ENCODE data around the gene DHRS13. TPM values are rescaled to one million over a fixed set of nuclear protein-coding genes. Genes with fewer than 3 reads are reported as not detected.
"Not testable (repeated sequence)": the region's sequence is repeated elsewhere in the genome, so short reads cannot be mapped to it uniquely, and the experiment has no call there.

Gene DHRS13
- total and polyA plus RNA-seq, 7 donors, result 2.1 to 15.0 (median 3.9) TPM

DNA sequence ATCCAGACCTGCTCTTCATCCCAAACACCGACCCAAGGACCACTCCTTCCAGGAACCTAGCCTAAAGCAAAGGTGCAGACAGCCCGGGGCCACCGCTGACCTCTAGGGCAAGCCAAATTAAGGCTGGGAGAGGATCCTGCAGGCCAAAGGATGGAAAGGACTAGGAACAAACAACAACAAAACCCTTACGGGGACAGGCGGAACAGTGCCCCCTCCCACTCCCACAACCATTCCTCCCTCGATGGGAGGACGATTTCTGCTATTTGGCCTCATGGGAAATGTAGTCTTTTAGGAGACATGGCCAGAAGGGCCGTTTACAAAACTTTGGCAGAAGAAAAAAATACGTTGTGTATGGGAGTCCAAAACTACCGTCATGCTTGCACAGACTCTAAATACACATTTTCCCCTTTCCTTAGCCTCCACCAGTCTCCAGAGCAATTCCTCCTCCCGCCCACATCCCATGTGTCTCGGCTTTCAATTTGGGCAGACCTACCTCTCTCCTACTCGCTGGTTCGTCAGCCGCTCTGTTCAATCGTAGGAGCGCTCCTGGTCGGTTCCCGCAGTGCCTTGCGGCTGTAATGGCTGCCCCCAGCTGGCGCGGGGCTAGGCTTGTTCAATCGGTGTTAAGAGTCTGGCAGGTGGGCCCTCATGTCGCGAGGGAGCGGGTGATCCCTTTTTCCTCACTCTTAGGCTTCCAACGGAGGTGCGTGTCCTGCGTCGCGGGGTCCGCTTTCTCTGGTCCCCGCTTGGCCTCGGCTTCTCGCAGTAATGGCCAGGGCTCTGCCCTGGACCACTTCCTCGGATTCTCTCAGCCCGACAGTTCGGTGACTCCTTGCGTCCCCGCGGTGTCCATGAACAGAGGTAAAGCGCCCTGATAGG, 48.2 kb downstream of the DHRS13 start, which contains the start of gene ERAL1:
Gene ERAL1 (plus strand): TSS at position 560 of the 879 bp plus-strand sequence. CDS start 19 bp downstream, at position 579.
- Histone ChIP-seq H3K9me3 (no peaks in the 10 kb centered on the region), H3K4me1 (peaks cover 0 to 14% (median 10%) of the 10 kb centered on the region in 4 donors), H3K27me3 (no peaks in the 10 kb centered on the region), H3K27ac (peak within 1 kb of the TSS; percentile 64 to 82 (median 82)), H3K36me3 (peaks cover 0 to 35% (median 17%) of the 10 kb centered on the region in 4 donors), H3K4me3 (peak within 1 kb of the TSS; percentile 45 to 90 (median 76))
- 0 to 1% methylated on average over 42 of the region's 42 CpGs for WGBS, 2 donors
- peak; percentile 41 to 58 for TF ChIP-seq POLR2A (IDR thresholded peaks at IDR 0.05)
- TF ChIP-seq POLR2AphosphoS5 (IDR thresholded peaks at IDR 0.05), result peak; percentile 76 to 90 (median 83)
- TF ChIP-seq, protein P1, sequence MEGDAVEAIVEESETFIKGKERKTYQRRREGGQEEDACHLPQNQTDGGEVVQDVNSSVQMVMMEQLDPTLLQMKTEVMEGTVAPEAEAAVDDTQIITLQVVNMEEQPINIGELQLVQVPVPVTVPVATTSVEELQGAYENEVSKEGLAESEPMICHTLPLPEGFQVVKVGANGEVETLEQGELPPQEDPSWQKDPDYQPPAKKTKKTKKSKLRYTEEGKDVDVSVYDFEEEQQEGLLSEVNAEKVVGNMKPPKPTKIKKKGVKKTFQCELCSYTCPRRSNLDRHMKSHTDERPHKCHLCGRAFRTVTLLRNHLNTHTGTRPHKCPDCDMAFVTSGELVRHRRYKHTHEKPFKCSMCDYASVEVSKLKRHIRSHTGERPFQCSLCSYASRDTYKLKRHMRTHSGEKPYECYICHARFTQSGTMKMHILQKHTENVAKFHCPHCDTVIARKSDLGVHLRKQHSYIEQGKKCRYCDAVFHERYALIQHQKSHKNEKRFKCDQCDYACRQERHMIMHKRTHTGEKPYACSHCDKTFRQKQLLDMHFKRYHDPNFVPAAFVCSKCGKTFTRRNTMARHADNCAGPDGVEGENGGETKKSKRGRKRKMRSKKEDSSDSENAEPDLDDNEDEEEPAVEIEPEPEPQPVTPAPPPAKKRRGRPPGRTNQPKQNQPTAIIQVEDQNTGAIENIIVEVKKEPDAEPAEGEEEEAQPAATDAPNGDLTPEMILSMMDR (IDR thresholded peaks at IDR 0.05), result no peak
- DNase-seq, result peak; percentile 93
- intact Hi-C loops (cut with DNase I), result loop anchor here (5.0 kb wide), 2 partner anchors 42 to 43 kb away; partner anchors contain the start of gene FLOT2

DNA sequence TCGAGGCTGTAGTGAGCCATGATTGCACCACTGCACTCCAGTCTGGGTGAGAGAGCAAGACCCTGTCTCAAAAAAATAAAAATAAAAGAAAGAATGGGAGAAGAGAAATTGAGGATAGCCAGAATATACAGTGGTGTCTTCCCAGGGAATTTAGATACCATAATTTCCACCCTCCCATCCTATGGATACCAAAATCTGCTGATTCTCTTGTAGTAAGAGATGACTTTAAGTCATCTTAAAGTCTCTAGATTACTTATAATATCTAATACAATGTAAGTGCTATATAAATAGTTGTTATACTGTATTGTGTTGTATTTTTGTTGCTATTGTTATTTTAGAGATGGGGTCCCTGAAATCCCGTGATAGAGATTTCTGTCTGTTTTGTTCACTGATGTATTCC, 49.6 kb downstream of the DHRS13 start:
- Histone ChIP-seq H3K9me3 (no peaks in the 10 kb centered on the region), H3K36me3 (peaks cover 0 to 21% (median 7%) of the 10 kb centered on the region in 4 donors), H3K27ac (no peak overlapping the region), H3K4me3 (no peak overlapping the region), H3K27me3 (no peaks in the 10 kb centered on the region), H3K4me1 (peaks cover 0 to 14% (median 10%) of the 10 kb centered on the region in 4 donors)
- TF ChIP-seq EP300 (IDR thresholded peaks at IDR 0.05), result no peak
- no peak for TF ChIP-seq POLR2AphosphoS5 (IDR thresholded peaks at IDR 0.05)
- TF ChIP-seq, protein P1 (IDR thresholded peaks at IDR 0.05), result no peak
- TF ChIP-seq POLR2A (IDR thresholded peaks at IDR 0.05), result no peak
- 95 to 96% methylated on average over 2 of the region's 2 CpGs for WGBS, 2 donors
- intact Hi-C loops (cut with DNase I), result loop anchor here (5.0 kb wide), 2 partner anchors 41 to 44 kb away; partner anchors contain the start of gene FLOT2
- no peak for DNase-seq

DNA sequence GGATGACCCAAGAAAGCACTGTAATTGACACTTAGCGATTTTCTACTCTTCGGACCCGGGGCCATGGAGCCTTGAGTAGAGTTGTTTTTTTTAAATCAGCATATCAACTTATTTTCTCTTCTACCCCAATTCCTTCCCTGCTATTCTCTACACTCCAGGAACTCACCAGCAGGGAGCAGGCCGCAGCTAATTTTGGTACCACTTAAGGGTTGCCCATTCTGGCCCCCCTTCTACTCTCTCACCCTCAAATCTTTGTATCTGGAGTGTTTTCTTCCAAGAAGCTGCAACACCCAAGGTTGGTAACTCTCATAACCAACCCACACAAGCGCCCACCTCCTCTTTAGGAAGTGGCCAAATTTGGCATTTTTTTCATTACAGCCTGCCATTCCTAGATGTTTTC, 53.6 kb downstream of the DHRS13 start:
- intact Hi-C loops (cut with DNase I), result no loop called here
- H3K27ac ChIP-seq, result no peak overlapping the region
- H3K9me3 ChIP-seq, result no peaks in the 10 kb centered on the region
- H3K36me3 ChIP-seq, result no peaks in the 10 kb centered on the region
- no peaks in the 10 kb centered on the region for H3K27me3 ChIP-seq
- no peak overlapping the region for H3K4me3 ChIP-seq
- TF ChIP-seq POLR2A (IDR thresholded peaks at IDR 0.05), result no peak
- no peak for TF ChIP-seq POLR2AphosphoS5 (IDR thresholded peaks at IDR 0.05)
- TF ChIP-seq EP300 (IDR thresholded peaks at IDR 0.05), result no peak
- TF ChIP-seq, protein P1 (IDR thresholded peaks at IDR 0.05), result no peak
- H3K4me1 ChIP-seq, result peaks cover 0 to 4% (median 2%) of the 10 kb centered on the region in 4 donors
- DNase-seq, result no peak
- WGBS, 2 donors, result 79 to 81% methylated on average over 5 of the region's 5 CpGs

DNA sequence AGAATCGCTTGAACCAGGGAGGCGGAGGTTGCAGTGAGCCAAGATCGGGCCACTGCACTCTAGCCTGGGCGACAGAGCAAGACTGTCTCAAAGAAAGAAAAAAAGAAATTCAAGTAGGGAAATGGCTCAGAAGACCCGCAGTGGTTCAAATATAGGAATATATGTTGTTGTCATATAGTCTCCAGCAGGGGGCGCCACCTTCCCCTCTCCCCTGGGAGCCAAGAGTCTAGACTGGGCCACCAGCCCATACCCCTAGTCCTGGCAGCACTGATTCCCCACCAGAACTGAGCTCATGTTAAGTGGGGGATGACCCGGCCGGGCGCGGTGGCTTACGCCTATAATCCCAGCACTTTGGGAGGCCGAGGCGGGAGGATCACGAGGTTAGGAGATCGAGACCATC, 54.2 kb downstream of the DHRS13 start:
- H3K4me3 ChIP-seq; intact Hi-C loops (cut with DNase I); H3K36me3 ChIP-seq; H3K27me3 ChIP-seq; DNase-seq; H3K4me1 ChIP-seq; H3K27ac ChIP-seq; H3K9me3 ChIP-seq: not testable (repeated sequence)
- WGBS, 2 donors, result 77 to 85% methylated on average over 15 of the region's 15 CpGs
- TF ChIP-seq, protein P1 (IDR thresholded peaks at IDR 0.05), result peak in 1 of 4 experiments; percentile 9

Other genes with a start within 250 kb of the DHRS13 start
- gene SDF2, start 241.2 kb downstream of the DHRS13 start, total RNA-seq, result 10 to 100 TPM; 41.8 to 61.8 (median 48.1) TPM
- 10 to 100 TPM; 46.2 to 55.0 (median 51.0) TPM for gene SDF2, start 241.2 kb downstream of the DHRS13 start, polyA plus RNA-seq
- 10 to 100 TPM; 49.0 to 75.6 (median 58.9) TPM for gene SUPT6H, start 240.9 kb downstream of the DHRS13 start, total RNA-seq
- 10 to 100 TPM; 12.0 to 39.3 (median 14.1) TPM for gene SUPT6H, start 240.9 kb downstream of the DHRS13 start, polyA plus RNA-seq
- 1 to 10 TPM in 2 of 4 donors, under 1 TPM in 1, not detected in 1; 0.54 to 1.4 (median 1.3) TPM for gene PROCA1, start 191.2 kb downstream of the DHRS13 start, total RNA-seq
- 1 to 10 TPM in 1 of 3 donors, under 1 TPM in 2; 0.60 to 2.3 (median 0.92) TPM for gene PROCA1, start 191.2 kb downstream of the DHRS13 start, polyA plus RNA-seq
- gene RAB34, start 185.2 kb downstream of the DHRS13 start, total RNA-seq, result 100 to 1,000 TPM; 146 to 205 (median 167) TPM
- 10 to 100 TPM; 16.6 to 39.0 (median 33.1) TPM for gene RAB34, start 185.2 kb downstream of the DHRS13 start, polyA plus RNA-seq
- 100 to 1,000 TPM; 491 to 937 (median 695) TPM for gene RPL23A, start 183.1 kb downstream of the DHRS13 start, total RNA-seq
- 1,000 to 10,000 TPM; 1,420 to 1,929 (median 1,826) TPM for gene RPL23A, start 183.1 kb downstream of the DHRS13 start, polyA plus RNA-seq
- under 1 TPM in 2 of 4 donors, not detected in 2; 0.66 to 0.71 TPM for gene TLCD1, start 176.8 kb downstream of the DHRS13 start, total RNA-seq
- 10 to 100 TPM in 1 of 3 donors, 1 to 10 TPM in 2; 2.1 to 14.2 (median 3.0) TPM for gene TLCD1, start 176.8 kb downstream of the DHRS13 start, polyA plus RNA-seq
- 1 to 10 TPM in 2 of 4 donors, under 1 TPM in 2; 0.16 to 2.8 (median 0.74) TPM for gene NEK8, start 174.3 kb downstream of the DHRS13 start, total RNA-seq
- 1 to 10 TPM; 1.6 to 6.3 (median 1.8) TPM for gene NEK8, start 174.3 kb downstream of the DHRS13 start, polyA plus RNA-seq
- gene TRAF4, start 159.1 kb downstream of the DHRS13 start, total RNA-seq, result 10 to 100 TPM in 1 of 4 donors, 1 to 10 TPM in 3; 3.9 to 11.6 (median 5.1) TPM
- gene TRAF4, start 159.1 kb downstream of the DHRS13 start, polyA plus RNA-seq, result 10 to 100 TPM; 59.6 to 94.1 (median 72.1) TPM
- gene FAM222B, start 60.3 kb downstream of the DHRS13 start, total RNA-seq, result 10 to 100 TPM in 1 of 4 donors, 1 to 10 TPM in 3; 5.0 to 11.9 (median 7.2) TPM
- 10 to 100 TPM; 15.3 to 16.2 (median 15.6) TPM for gene FAM222B, start 60.3 kb downstream of the DHRS13 start, polyA plus RNA-seq
- gene ERAL1, start 48.1 kb downstream of the DHRS13 start, total RNA-seq, result 10 to 100 TPM; 20.2 to 41.9 (median 30.3) TPM
- 10 to 100 TPM; 27.0 to 43.2 (median 41.7) TPM for gene ERAL1, start 48.1 kb downstream of the DHRS13 start, polyA plus RNA-seq
- gene FLOT2, start 5.3 kb downstream of the DHRS13 start, total RNA-seq, result 10 to 100 TPM; 38.5 to 72.5 (median 52.4) TPM
- 10 to 100 TPM; 27.3 to 91.8 (median 36.6) TPM for gene FLOT2, start 5.3 kb downstream of the DHRS13 start, polyA plus RNA-seq
- 10 to 100 TPM; 39.1 to 54.3 (median 45.2) TPM for gene PHF12, start 48.4 kb upstream of the DHRS13 start, total RNA-seq
- gene PHF12, start 48.4 kb upstream of the DHRS13 start, polyA plus RNA-seq, result 10 to 100 TPM in 2 of 3 donors, 1 to 10 TPM in 1; 6.9 to 24.7 (median 13.8) TPM
- gene SEZ6, start 103.0 kb upstream of the DHRS13 start, total RNA-seq, result under 1 TPM in 3 of 4 donors, not detected in 1; 0.36 to 0.99 (median 0.41) TPM
- under 1 TPM in 1 of 3 donors, not detected in 2; 0.67 TPM for gene SEZ6, start 103.0 kb upstream of the DHRS13 start, polyA plus RNA-seq
- gene PIPOX, start 140.1 kb upstream of the DHRS13 start, total RNA-seq, result 10 to 100 TPM in 3 of 4 donors, 1 to 10 TPM in 1; 6.4 to 20.5 (median 11.4) TPM
- gene PIPOX, start 140.1 kb upstream of the DHRS13 start, polyA plus RNA-seq, result 1 to 10 TPM in 1 of 3 donors, under 1 TPM in 1, not detected in 1; 0.71 to 1.2 TPM

Measured in sigmoid colon (tissue), 7 donors.